IMR-90 (cell line): ENCODE measurements around the gene IL1RAPL1.

Source experiments
- CEBPB ChIP-seq: IDR thresholded peaks from 2 replicates; pipeline ENCODE4 v1.6.1; 2012; ENCODE audit warnings: low read depth, low read length, improper control_type of control experiment
- MAFK ChIP-seq: IDR thresholded peaks from 2 replicates; pipeline ENCODE4 v1.6.1; 2012; ENCODE audit warnings: low read depth, low read length, improper control_type of control experiment
- MXI1 ChIP-seq: IDR thresholded peaks from 2 replicates; pipeline ENCODE4 v1.6.1; 2012; ENCODE audit warnings: low read depth, mild to moderate bottlenecking, low read length, moderate library complexity, borderline replicate concordance
- NFE2L2 ChIP-seq: fragments of 150-350 bp; IDR thresholded peaks from 2 replicates; pipeline ENCODE4 v1.6.1; 2016; ENCODE audit warnings: low read depth, mild to moderate bottlenecking, low read length
- POLR2A ChIP-seq: IDR thresholded peaks from 2 replicates; pipeline ENCODE4 v1.6.1; 2012; ENCODE audit warnings: mild to moderate bottlenecking, low read depth, low read length
- RAD21 ChIP-seq: IDR thresholded peaks from 2 replicates; pipeline ENCODE4 v1.6.1; 2012; ENCODE audit warnings: low read length, improper control_type of control experiment
- RCOR1 ChIP-seq: IDR thresholded peaks from 2 replicates; pipeline ENCODE4 v1.6.1; 2012; ENCODE audit warnings: mild to moderate bottlenecking, low read length, improper control_type of control experiment; ENCODE audit not compliant: insufficient replicate concordance
- RFX5 ChIP-seq: IDR thresholded peaks from 2 replicates; pipeline ENCODE4 v1.8.0; 2012; ENCODE audit warnings: low read depth, mild to moderate bottlenecking, low read length, moderate library complexity
- TF ChIP-seq, protein P1 (sequence below): conservative IDR thresholded peaks from 2 replicates; pipeline ENCODE4 v1.5.1; 2012; ENCODE audit warnings: mild to moderate bottlenecking, low read depth, low read length, improper control_type of control experiment
- TF ChIP-seq, protein P2 (sequence below): fragments of 150-350 bp; IDR thresholded peaks from 2 replicates; pipeline ENCODE4 v1.6.1; 2017; ENCODE audit warnings: mild to moderate bottlenecking, antibody characterized with exemption, low read length, low read depth

DNA sequence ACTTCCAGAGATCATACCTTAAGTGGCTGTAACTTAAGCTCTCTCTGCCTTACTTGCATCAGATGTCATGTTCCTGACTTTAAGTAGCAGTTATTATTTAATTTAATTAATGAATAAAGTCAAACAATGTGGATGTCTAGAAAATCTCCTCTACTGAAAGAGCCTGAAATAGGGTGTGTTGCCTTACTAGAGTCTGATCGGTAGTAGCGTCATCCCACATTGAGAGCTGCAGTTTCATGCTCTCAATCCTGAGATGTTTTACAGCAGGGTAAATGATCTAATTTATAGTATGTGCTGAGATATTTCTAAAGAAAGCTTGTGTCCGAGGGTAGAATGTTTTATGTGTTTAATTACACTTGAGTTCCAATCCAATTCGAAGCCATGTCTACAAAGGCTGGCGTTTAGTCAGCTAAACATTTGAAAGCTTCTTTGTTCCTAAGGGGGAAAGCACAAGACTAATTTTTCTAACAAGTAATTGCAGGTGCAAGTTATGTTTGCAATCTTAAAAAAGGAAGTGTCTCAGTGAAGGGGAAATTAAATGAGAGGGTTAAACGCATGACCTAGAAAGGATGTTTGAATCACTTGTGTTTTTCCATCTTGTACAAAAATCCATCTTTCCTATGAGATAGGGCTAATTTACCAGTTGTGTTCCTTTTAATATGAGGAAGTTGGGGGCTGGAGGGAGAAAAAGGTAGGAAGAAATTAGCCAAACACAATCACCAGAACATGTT, 1237.1 kb downstream of the IL1RAPL1 start:
- TF ChIP-seq POLR2A (no peak), NFE2L2 (no peak), RCOR1 (no peak), MXI1 (no peak), RFX5 (no peak), RAD21 (no peak), CEBPB (no peak), MAFK (no peak)
- TF ChIP-seq, protein P1, sequence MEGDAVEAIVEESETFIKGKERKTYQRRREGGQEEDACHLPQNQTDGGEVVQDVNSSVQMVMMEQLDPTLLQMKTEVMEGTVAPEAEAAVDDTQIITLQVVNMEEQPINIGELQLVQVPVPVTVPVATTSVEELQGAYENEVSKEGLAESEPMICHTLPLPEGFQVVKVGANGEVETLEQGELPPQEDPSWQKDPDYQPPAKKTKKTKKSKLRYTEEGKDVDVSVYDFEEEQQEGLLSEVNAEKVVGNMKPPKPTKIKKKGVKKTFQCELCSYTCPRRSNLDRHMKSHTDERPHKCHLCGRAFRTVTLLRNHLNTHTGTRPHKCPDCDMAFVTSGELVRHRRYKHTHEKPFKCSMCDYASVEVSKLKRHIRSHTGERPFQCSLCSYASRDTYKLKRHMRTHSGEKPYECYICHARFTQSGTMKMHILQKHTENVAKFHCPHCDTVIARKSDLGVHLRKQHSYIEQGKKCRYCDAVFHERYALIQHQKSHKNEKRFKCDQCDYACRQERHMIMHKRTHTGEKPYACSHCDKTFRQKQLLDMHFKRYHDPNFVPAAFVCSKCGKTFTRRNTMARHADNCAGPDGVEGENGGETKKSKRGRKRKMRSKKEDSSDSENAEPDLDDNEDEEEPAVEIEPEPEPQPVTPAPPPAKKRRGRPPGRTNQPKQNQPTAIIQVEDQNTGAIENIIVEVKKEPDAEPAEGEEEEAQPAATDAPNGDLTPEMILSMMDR, result no peak
- TF ChIP-seq, protein P2, sequence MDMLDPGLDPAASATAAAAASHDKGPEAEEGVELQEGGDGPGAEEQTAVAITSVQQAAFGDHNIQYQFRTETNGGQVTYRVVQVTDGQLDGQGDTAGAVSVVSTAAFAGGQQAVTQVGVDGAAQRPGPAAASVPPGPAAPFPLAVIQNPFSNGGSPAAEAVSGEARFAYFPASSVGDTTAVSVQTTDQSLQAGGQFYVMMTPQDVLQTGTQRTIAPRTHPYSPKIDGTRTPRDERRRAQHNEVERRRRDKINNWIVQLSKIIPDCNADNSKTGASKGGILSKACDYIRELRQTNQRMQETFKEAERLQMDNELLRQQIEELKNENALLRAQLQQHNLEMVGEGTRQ, result no peak
